Ishikawa (cell line): Measurements from ENCODE around the gene GALNT14.

ENCODE experiments used
- FOXM1 ChIP-seq: IDR thresholded peaks from 2 replicates; pipeline ENCODE4 v1.6.1; 2012; ENCODE audit warnings: low read depth, borderline replicate concordance
- RAD21 ChIP-seq: IDR thresholded peaks from 2 replicates; pipeline ENCODE4 v1.6.1; 2012; ENCODE audit warnings: low read depth
- TAF1 ChIP-seq: IDR thresholded peaks from 2 replicates; pipeline ENCODE4 v1.6.1; 2012; ENCODE audit warnings: low read depth, mild to moderate bottlenecking
- TCF12 ChIP-seq: IDR thresholded peaks from 2 replicates; pipeline ENCODE4 v1.6.1; 2012; ENCODE audit warnings: low read depth
- TEAD4 ChIP-seq: IDR thresholded peaks from 2 replicates; pipeline ENCODE4 v1.6.1; 2012
- TF ChIP-seq, protein P1 (sequence below): IDR thresholded peaks from 2 replicates; pipeline ENCODE4 v1.6.1; 2012; ENCODE audit warnings: low read depth, mild to moderate bottlenecking

DNA sequence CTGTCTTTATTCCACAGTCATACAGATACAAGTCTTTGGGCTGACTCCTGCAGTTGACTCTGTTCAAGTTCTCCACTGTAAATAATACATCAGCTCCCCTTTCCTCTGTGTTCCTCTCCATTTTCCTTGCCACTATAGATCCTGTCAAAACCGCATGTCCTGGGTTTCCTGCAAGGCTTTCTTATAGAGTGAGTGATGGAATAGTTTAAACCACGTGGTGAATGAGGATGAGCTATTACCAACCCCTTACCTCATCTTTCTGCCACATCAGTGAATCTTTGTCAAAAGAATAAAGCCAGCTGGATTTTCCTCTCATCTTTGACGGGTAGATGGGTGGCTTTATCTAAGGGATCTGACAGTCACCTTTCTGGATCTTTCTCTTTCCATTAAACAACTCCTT lies 3.9 kb upstream of the GALNT14 start:
- no peak for TF ChIP-seq RAD21
- no peak for TF ChIP-seq FOXM1
- TF ChIP-seq TAF1, result no peak
- TF ChIP-seq, protein P1, sequence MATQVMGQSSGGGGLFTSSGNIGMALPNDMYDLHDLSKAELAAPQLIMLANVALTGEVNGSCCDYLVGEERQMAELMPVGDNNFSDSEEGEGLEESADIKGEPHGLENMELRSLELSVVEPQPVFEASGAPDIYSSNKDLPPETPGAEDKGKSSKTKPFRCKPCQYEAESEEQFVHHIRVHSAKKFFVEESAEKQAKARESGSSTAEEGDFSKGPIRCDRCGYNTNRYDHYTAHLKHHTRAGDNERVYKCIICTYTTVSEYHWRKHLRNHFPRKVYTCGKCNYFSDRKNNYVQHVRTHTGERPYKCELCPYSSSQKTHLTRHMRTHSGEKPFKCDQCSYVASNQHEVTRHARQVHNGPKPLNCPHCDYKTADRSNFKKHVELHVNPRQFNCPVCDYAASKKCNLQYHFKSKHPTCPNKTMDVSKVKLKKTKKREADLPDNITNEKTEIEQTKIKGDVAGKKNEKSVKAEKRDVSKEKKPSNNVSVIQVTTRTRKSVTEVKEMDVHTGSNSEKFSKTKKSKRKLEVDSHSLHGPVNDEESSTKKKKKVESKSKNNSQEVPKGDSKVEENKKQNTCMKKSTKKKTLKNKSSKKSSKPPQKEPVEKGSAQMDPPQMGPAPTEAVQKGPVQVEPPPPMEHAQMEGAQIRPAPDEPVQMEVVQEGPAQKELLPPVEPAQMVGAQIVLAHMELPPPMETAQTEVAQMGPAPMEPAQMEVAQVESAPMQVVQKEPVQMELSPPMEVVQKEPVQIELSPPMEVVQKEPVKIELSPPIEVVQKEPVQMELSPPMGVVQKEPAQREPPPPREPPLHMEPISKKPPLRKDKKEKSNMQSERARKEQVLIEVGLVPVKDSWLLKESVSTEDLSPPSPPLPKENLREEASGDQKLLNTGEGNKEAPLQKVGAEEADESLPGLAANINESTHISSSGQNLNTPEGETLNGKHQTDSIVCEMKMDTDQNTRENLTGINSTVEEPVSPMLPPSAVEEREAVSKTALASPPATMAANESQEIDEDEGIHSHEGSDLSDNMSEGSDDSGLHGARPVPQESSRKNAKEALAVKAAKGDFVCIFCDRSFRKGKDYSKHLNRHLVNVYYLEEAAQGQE, result no peak
- TF ChIP-seq TCF12, result no peak
- TF ChIP-seq TEAD4, result no peak
